Left ventricle myocardium inferior (tissue), 1 donor: ENCODE results near the gene SCNN1G. TPM values are rescaled to one million over a fixed set of nuclear protein-coding genes. Genes with fewer than 3 reads are reported as not detected.

Experiments
- DNase-seq: peaks from one replicate; pipeline ENCODE4 v3.0.0-alpha.2; 2020
- H3K27ac ChIP-seq: fragments of 200-600 bp; replicated peaks from 2 replicates; pipeline ENCODE4 v1.8.0; 2021
- H3K27me3 ChIP-seq: fragments of 200-600 bp; 2 replicates; pipeline ENCODE4 v1.8.0; 2021; ENCODE audit warnings: low read depth
- H3K36me3 ChIP-seq: fragments of 200-600 bp; 2 replicates; pipeline ENCODE4 v1.8.0; 2021
- H3K4me1 ChIP-seq: fragments of 200-600 bp; 2 replicates; pipeline ENCODE4 v1.8.0; 2021
- H3K4me3 ChIP-seq: fragments of 200-600 bp; 2 replicates; pipeline ENCODE4 v1.8.0; 2021; ENCODE audit warnings: mild to moderate bottlenecking, moderate library complexity
- H3K9me3 ChIP-seq: fragments of 200-600 bp; replicated peaks from 2 replicates; pipeline ENCODE4 v1.8.0; 2021
- intact Hi-C: fragments of 100-400 bp; cut with micrococcal nuclease; formaldehyde crosslinking; loops from one replicate; pipeline ENCODE4 v1.11.0; 2022
- total RNA-seq: library from RNA; stranded (reverse); fragmentation: NEBNext Ultra II Directional; extraction: Animal tissue kit (Norgen Biotek cat#: 25700); gene quantifications from one replicate; pipeline ENCODE4 v1.2.1, GENCODE V29; 2021
- TF ChIP-seq, protein P1 (sequence below): fragments of 200-600 bp; IDR thresholded peaks from 2 replicates; pipeline ENCODE4 v1.8.0; 2021; ENCODE audit warnings: antibody characterized with exemption, mild to moderate bottlenecking, borderline replicate concordance
- donor health status: DM: no; HTN: yes; CAD: no; lungs with severe emphysema.

The SCNN1G gene
- total RNA-seq, 1 donor from 2014 or later: not detected

DNA sequence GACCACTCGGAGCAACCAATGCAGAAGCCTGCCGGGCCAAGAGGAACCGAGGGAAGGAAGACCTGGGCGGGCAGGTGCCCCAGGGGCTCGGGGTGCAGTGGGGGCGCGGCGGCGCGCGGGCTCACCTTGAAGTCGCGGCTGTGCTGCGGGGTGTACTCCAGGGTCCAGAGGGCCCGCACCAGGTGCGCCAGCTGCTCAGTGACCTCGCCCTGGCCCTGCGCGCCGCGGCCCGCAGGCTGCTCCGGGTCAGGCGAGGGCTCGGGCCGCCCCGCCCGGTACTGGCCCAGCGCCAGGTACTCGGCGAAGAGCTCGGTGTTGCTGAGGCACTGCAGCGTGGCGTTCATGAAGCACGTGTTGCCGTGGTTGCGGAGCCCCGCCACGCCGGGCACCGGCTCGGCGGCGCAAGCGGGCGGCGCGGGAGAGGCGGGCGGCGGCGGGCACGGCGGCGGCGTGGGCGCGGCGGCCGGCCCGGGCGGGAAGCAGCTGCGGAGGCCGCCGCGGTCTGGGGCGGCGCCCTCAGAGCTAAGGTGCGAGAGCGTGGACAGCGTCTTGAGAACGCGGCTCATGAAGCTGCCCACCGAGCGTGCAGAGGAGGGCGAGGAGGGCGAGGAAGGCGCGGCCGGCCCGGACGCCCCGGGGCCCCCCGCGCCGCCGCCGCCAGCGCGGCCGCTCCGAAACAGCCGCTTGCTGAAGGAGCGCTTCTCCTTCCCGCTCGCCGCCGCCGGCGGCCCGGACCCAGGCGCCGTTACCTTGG lies 33.9 kb upstream of the SCNN1G start:
- TF ChIP-seq, protein P1, sequence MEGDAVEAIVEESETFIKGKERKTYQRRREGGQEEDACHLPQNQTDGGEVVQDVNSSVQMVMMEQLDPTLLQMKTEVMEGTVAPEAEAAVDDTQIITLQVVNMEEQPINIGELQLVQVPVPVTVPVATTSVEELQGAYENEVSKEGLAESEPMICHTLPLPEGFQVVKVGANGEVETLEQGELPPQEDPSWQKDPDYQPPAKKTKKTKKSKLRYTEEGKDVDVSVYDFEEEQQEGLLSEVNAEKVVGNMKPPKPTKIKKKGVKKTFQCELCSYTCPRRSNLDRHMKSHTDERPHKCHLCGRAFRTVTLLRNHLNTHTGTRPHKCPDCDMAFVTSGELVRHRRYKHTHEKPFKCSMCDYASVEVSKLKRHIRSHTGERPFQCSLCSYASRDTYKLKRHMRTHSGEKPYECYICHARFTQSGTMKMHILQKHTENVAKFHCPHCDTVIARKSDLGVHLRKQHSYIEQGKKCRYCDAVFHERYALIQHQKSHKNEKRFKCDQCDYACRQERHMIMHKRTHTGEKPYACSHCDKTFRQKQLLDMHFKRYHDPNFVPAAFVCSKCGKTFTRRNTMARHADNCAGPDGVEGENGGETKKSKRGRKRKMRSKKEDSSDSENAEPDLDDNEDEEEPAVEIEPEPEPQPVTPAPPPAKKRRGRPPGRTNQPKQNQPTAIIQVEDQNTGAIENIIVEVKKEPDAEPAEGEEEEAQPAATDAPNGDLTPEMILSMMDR: no peak
- peak; percentile 83 for DNase-seq
- peaks cover 49% of the 10 kb centered on the region for H3K4me1 ChIP-seq
- H3K36me3 ChIP-seq: no peaks in the 10 kb centered on the region
- H3K4me3 ChIP-seq: peak overlapping the region; percentile 78
- H3K27me3 ChIP-seq: no peaks in the 10 kb centered on the region
- intact Hi-C loops: loop anchor here (10.0 kb wide), 1 partner anchor 74 kb away; no protein-coding TSS in a partner anchor
- no peaks in the 10 kb centered on the region for H3K9me3 ChIP-seq
- peak overlapping the region; percentile 97 for H3K27ac ChIP-seq

DNA sequence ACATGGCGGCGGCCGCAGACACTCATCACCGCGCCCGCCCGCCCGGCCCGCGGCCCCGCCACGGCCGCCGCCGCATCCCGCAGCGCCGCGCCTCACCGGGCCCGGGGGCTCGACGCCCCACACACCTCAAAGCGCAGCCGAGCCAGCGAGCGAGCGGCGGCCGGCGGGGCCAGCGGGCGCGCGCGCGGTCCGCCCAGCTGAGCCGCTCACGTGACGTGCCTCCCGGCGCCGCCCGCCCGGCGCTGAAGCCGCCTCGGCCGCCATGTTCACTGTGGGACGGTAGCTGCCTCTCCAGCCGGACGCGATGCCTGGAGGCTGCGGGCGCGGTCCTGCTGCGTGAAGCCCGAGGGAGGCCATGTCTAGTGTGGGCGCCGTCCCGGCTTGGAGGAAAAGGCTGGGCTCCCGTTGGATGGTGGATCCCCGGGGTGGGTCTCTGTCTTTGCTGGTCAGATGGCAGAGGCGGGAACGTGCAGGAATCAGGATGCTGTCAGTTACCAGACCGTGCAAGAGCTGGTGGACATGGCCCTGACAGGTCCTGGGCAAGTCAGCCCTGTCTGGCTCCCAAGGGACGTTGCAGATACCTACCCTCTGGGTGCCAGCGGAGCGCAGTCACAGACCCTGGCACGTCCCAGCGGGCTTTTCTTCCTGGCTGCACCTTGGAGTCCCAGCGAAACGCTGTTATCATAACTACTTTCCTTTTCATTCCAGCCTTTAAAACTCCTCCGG lies 33.1 kb upstream of the SCNN1G start, which contains the start of gene USP31:
USP31 (minus strand) TSS at position 186 of the 726 bp plus-strand sequence; CDS start at position 4, 182 bp downstream.
- TF ChIP-seq, protein P1: no peak
- H3K9me3 ChIP-seq: no peaks in the 10 kb centered on the region
- peaks cover 42% of the 10 kb centered on the region for H3K4me1 ChIP-seq
- no peaks in the 10 kb centered on the region for H3K27me3 ChIP-seq
- DNase-seq: peak; percentile 96
- H3K36me3 ChIP-seq: no peaks in the 10 kb centered on the region
- intact Hi-C loops: loop anchor here (10.0 kb wide), 1 partner anchor 75 kb away; no protein-coding TSS in a partner anchor
- peak within 1 kb of the TSS; percentile 97 for H3K27ac ChIP-seq
- H3K4me3 ChIP-seq: peak within 1 kb of the TSS; percentile 78

DNA sequence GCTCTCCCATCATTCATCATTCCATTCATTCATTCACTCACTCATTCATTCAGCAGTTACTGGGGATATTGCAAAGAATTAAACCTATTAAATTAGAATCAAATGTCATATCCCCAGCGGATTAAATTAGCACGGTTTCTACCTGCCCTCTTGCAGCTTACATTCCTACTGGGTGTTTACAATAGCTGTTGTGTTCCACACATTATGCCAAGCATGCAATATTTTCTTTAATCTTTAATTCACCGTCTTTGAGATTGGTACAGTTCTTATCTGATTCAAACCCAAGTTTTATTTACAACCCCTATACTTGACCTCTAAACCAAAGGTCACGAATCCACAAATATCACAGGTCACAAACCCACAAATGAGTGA lies 32.6 kb upstream of the SCNN1G start:
- peak overlapping the region; percentile 97 for H3K27ac ChIP-seq
- TF ChIP-seq, protein P1: no peak
- intact Hi-C loops: loop anchor here (10.0 kb wide), 1 partner anchor 75 kb away; no protein-coding TSS in a partner anchor
- H3K36me3 ChIP-seq: no peaks in the 10 kb centered on the region
- H3K27me3 ChIP-seq: no peaks in the 10 kb centered on the region
- peaks cover 37% of the 10 kb centered on the region for H3K4me1 ChIP-seq
- DNase-seq: no peak
- H3K9me3 ChIP-seq: no peaks in the 10 kb centered on the region
- peak overlapping the region; percentile 78 for H3K4me3 ChIP-seq

DNA sequence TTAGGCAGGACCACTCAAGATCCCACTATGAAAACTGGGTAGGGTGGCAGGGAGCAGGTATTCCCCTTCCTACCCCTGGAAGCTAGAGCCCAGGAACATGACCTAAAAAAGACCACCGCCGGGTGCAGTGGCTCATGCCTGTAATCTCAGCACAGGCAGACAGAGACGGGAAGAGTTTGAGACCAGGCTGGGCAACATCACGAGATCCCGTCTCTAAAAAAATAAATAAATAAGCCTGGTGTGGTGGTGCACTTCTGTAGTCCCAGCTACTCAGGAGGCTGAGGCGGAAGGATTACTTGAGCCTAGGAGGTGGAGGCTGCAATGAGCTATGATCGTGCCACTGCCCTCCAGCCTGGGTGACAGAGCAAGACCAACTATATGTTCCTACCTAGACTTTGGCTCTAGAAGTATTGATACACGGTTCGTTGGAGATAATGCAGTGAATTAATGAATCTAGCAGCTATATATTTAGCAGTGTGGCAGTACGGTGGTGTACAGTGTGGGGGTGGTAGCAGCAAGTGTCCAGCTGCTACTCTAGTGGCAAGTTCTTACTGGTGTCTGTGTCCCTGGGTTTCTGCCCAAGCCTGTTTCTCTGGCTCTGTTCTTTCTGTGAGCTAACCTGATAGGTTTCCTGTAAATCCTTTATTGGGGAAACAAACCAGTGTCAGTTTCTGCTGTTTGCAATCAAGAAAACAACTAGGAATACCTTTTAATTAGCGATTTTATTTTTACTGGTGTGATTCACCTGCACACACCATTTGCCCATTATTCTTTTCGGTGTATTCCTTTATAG lies 30.0 kb upstream of the SCNN1G start:
- H3K27ac ChIP-seq: no peak overlapping the region
- H3K4me3 ChIP-seq: no peak overlapping the region
- H3K27me3 ChIP-seq: no peaks in the 10 kb centered on the region
- no peaks in the 10 kb centered on the region for H3K36me3 ChIP-seq
- TF ChIP-seq, protein P1: no peak
- no peaks in the 10 kb centered on the region for H3K9me3 ChIP-seq
- intact Hi-C loops: no loop called here
- no peak for DNase-seq
- H3K4me1 ChIP-seq: peaks cover 10% of the 10 kb centered on the region

DNA sequence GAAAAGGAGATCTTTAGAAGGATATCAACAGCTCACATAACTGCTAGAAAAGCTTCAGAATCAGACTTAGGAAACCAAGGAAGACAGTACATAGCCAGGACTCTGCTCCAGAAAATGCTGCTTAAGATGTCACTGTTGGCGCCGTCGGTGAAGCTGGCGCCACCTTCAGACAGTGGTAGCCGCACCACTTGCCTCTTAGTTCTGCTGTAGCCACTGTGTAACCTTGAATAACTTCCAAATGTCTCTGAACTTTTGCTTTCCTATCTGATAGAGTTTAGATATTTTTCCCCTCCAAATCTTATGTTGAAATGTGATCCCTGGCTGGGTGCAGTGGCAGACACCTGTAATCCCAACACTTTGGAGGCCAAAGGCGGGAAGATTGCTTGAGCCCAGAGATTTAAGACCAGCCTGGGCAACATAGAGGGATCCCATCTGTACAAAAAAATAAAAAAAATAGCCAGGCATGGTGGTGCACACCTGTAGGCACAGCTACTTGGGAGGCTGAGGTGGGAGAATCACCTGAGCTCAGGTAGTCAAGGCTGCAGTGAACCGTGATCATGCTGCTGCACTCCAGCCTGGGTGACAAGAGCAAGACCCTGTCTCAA lies 27.0 kb upstream of the SCNN1G start:
- Histone ChIP-seq H3K27me3 (no peaks in the 10 kb centered on the region), H3K9me3 (no peaks in the 10 kb centered on the region), H3K4me3 (no peak overlapping the region), H3K27ac (no peak overlapping the region), H3K4me1 (no peaks in the 10 kb centered on the region), H3K36me3 (no peaks in the 10 kb centered on the region)
- no peak for DNase-seq
- TF ChIP-seq, protein P1: peak; percentile 52
- intact Hi-C loops: no loop called here
